Measurements from ENCODE around the gene TMED10. TPM values are rescaled to one million over a fixed set of nuclear protein-coding genes. Genes with fewer than 3 reads are reported as not detected.
"Not testable (repeated sequence)": the region's sequence is repeated elsewhere in the genome, so short reads cannot be mapped to it uniquely, and the experiment has no call there.

Gene TMED10
- total RNA-seq, 1 donor from 2014 or later = 330 TPM

DNA sequence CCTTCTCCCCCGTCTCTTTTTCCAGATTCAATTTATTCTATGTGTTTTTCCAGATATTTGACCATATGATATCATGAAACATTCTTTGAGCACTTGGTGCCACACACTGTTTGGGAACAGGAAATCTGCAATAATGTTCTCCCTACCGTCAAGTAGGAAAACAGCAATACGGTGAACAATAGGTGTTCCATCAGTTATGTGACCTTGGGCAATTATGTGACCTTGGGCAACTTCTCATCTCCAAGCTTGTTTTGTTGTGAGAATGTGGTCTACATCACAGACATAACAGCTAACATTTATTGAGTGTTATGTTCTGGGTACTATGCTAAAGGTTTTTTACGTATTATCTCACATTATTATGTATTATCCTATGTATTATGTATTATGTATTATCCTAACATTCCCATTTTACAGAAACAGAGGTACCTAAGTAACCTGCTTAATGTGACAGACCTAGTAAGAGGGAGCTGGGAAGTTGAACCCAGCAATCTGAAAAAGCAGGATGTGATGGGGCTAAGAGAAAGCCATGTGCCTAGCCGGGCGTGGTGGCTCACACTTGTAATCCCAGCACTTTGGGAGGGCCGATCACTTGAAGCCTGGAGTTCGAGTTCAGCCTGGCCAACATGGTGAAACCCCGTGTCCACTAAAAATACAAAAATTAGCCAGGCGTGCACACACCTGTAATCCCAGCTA is 48.4 kb downstream of the TMED10 start:
- no peak for DNase-seq (ENCODE audit: low spot score)

DNA sequence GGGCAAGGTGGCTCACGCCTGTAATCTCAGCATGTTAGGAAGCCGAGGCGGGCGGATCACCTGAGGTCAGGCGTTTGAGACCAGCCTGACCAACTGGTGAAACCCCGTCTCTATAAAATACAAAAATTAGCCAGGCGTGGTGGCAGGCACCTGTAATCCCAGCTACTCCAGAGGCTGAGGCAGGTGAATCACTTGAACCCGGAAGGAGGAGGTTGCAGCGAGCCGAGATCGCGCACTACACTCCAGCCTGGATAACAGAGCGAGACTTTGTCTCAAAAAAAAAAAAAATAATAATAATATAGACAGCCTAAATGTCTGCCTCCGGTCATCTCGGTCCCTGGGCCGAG is 49.0 kb downstream of the TMED10 start:
- DNase-seq (ENCODE audit: low spot score) = not testable (repeated sequence)

DNA sequence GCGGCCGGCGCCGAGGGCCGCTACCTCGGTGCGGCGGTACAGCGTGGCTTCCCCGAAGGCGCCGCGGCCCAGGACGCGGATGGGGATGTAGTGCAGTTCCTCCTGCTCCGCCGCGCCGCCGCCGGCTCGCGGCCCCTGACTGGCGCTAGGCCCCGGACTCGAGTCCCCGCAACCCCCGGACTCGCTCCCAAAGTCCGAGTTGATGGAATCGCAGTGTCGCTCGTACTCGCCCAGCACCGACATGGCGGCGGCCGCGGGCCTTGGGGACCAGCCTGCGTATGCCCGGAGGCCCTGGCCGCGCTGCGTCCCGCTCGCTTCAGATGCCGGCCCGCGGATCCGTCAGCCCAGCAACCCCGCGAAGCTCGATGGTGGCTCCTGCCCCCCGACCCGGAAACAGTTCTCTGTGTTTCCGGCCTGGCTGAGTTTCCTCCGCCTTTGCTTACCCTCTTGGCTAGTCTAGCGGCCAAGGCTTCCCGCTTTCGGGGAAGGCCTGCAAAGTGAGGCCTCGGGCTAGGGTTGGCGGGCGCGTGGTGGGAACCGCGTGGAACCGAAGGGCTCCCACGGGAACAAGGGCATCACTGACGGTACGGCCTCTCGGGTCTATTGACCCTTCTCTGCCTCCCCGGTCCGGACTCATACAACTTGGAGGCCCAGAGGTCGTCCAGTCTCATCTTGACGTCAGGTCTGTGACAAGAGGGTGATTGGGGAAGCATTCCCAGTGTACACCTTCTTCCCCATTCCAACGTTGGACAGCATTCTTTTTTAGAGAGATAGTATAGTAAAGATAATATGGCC is 49.5 kb downstream of the TMED10 start, which contains the start of gene NEK9:
TSS of gene NEK9 (minus strand) at position 370 of the 795 bp plus-strand sequence. CDS start at position 243, 127 bp downstream.
- peak; percentile 96 for DNase-seq (ENCODE audit: low spot score)

DNA sequence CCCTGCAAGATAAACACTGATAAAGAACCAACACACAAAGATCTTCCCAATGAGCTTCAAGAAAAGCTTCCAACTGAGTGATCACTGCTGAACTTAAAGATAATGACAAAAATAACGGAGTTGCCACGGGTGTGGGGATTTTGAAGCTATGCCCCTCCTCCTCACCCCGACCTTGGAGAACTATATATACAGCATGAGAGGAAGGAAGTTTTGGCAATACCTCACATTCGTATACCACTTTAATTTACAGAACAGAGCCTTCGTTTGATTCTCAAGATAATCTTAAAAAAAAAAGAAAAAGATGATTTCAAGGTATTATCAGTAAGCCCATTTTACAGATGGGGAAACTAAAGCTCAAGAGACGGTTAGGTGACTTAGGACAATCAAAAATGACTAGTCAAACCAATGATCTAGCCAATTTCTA is 50.3 kb downstream of the TMED10 start:
- DNase-seq (ENCODE audit: low spot score) = no peak

DNA sequence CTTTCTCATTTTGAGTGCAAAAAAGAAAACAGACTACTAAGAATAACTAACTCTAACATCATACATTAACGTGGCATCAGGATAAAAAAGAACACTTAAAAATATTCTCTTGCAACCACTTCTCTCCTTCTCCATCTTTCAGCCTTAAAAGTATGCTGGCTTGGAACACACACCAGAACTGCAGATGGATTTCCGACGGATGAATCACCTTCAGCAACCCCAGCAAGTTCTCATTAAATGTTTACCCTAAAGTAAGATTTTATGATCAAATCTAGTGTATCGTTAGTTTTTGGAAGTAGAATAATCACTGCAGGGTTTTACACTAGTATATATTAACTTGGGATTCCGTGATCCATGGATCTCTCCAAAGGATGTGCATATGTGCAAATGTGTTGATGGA is 50.8 kb downstream of the TMED10 start:
- DNase-seq (ENCODE audit: low spot score) = no peak

DNA sequence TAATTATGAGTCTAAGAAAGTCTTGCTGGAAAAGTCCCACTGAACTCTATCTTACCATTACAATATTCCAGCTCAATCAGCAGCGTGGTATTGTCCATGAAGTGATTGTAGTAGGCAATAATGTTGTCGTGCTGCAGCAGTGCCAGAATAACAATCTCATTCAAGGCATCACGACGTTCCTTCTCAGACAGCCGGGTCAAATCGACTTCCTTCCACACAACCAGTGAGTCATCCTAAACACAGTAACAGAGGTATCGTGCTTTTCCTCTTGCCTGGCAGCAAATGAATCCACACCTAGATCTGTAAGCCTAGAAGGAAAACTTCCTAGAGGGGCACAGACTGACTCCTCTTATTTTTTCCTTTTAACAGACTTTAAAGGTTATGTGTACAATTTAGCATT is 52.4 kb downstream of the TMED10 start:
- no peak for DNase-seq (ENCODE audit: low spot score)

DNA sequence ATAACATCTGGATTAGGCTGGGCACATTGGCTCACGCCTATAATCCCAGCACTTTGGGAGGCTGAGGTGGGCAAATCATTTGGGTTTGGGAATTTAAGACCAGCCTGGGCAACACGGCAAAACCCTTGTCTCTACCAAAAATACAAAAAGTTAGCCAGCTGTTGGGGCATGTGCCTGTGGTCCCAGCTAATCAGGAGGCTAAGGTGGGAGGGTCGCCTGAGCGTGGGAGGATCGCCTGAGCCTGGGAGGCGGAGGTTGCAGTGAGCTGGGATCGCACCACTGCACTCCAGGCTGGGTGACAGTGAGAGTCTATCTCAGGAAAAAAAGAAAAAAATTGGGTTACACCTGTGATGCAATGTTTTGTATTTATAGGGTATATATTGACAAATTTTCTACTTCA is 54.9 kb downstream of the TMED10 start:
- no peak for DNase-seq (ENCODE audit: low spot score)

DNA sequence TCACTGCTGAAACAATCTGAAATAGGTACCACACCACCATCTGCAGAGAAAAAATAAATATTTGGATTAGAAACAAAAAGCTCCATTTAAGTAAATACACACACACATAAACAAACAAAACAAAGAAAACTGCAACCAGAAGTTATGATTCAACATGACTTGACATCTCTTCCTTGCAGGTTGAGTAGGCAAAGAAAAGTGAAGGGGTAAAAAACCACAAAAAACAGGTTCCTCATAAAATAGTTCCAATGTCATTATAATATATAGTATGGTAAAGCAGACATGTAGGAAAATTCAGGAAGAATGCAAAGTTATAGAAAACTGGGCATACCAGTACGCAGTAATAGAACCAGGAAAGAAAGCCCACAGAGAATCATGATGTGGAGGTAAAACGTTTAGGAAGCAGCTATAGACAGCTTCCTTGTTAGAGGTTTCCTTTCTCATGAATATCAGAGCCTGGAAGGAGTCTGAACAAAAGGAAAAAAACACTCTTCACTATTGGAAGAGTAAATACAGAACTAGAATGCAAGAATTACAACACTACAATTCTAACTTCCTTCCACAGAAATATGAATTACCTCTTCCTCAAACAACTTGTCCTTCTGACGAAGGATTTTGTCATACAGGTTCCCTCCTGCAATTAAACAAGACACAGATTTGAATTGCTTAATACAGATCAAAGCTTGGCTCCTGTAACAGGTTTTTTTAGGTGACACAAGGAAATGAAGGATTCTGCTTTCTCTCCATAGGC is 55.7 kb downstream of the TMED10 start:
- DNase-seq (ENCODE audit: low spot score) = no peak

DNA sequence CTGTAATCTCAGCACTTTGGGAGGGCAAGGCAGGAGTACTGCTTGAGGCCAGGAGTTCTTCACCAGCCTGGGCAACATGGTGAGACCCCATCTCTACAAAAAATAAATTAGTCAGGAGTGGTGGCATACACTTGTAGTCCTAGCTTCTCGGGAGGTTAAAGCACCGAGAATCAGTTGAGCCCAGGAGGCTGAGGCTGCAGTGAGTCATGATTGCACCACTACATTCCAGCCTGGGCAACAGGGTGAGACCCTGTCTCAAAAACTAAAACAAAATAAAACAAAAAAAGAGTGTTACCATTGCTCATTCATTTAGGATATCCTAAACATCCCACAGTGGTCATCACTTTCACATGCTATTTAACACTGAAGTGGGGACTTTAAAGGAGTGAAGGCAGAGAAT is 57.4 kb downstream of the TMED10 start:
- DNase-seq (ENCODE audit: low spot score) = no peak

DNA sequence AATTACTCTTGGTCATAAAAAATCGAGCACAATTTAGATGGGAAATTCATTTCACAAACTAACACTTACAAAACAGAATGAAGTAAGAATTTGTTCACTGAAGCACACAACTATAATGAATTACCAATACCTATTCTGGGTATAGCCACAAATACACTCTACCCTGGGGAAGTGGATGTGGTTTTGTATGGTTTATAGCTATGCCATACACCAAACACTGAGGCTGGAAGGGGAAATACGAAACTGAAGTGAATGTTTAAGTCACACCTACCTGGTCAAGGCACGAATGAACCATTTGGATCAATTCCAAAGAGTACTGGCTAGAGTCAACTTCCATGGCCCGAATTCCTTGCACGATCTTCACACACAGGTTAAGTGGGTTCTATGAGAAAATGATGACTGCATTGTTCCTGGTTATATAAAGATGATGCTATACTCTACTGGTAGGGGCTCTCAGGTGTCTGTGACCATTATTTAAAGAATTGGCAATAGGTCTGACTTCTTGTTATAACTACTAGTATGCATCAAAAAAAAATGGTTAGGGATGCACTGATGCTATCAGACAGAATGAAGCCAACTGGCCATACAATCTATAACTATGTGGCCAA is 62.4 kb downstream of the TMED10 start:
- no peak for DNase-seq (ENCODE audit: low spot score)

DNA sequence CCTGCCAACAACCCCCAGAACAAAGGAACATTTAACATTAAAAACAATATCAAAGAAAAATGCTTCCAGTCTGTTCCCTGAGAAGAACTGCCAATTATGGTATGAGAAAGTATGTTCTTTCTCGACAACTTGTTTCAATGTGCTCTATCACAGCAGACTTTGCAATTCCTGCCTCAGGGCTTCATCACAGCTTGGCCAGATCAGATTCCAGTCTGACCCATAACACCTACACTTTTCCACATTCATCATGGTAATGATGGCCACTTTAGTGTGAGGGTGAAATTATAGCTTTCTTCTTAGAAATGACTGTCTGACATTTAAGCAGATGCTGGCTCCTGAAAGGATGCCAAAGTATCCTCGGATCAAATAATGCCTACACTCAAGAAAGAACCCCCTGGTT is 66.5 kb downstream of the TMED10 start:
- no peak for DNase-seq (ENCODE audit: low spot score)

DNA sequence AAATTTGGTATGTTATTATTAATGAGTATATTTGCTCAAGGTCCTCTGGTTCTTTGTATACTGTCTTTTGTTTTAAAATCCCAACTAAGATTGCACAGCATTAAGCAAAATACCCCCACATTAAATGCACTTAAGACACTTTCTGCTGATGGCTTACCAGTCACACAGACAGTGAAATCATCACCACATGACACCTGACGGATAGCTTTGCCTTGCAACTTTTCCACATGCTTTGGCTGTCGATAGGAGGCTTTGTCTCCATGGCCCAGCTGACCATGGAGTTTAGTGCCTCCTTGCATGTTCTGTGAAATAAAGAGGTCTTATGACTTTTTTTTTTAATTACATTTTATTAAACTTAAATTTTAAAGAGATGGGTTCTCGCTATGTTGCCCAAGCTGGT is 69.2 kb downstream of the TMED10 start:
- no peak for DNase-seq (ENCODE audit: low spot score)

DNA sequence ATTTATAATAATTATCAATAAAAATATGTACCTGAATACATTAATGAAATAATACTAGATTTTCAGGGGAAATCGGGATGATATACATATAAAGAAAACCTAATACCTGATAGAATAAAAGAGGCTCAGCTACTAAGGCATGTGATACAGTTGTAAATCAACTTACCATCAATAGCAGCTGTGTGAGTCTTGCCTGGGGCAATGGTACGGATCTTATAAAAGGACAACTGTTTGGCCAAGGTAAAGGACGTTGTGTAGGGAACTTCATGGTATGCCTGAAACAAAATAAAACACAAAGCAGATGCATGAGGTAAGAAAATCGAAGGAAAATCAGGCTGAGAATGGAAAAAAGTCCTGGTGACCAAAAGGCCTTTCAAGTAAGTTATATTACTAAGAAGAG is 74.9 kb downstream of the TMED10 start:
- DNase-seq (ENCODE audit: low spot score) = no peak

DNA sequence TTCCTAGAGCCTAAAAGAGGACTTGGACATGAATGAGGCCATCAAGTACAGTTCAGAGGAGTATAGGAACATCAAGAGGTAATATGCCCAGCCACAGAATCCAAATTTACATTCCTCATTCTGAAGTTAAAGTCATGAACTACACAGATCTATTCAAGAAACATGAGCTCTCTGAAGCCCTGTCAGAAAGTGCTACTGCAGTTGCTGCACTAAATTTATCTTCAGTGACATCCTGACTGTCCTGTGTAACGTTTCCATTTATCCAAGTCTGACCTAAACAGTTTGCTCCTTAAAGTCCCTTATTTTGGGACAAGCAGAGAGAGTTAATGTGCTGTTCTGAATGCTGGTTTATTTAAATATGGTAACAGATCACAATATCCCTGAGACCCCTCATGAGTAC is 77.7 kb downstream of the TMED10 start:
- no peak for DNase-seq (ENCODE audit: low spot score)

DNA sequence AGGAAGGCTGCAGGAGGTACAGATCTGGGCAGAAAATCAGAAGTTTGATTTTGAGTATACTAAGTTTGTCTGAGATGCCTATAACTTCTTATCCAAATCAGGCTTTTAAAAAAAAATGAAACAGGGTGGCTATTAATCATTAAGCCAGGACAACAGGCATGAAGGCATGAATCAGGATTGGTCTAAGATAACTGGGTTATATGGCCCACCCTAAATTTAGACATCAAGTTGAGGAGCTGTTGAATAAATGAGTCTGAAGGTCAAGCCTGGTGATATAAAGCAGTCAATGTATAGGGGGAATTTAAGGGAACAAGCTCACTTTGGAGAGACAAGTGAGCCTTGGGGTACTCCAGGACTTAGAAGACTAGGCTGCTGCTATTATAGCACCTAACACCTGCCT is 78.2 kb downstream of the TMED10 start:
- DNase-seq (ENCODE audit: low spot score) = no peak

DNA sequence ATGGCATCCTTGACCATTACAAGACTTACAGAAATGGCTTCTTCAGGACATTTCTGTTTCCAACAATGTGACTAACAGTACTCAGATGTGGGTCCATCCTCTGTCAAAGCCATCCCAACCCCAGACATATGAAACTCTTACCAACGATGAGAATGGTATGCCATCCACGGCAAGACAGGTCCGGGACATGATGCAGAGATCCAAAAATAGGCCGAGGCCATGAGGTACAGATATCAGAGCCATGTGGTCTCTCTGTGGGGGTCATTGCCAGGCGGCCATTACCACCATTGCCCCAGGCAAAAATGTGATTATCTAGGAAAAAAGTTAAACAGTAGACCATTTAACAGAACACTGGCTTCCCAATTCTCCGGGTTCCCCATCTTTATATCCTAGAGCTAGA is 79.5 kb downstream of the TMED10 start:
- no peak for DNase-seq (ENCODE audit: low spot score)

DNA sequence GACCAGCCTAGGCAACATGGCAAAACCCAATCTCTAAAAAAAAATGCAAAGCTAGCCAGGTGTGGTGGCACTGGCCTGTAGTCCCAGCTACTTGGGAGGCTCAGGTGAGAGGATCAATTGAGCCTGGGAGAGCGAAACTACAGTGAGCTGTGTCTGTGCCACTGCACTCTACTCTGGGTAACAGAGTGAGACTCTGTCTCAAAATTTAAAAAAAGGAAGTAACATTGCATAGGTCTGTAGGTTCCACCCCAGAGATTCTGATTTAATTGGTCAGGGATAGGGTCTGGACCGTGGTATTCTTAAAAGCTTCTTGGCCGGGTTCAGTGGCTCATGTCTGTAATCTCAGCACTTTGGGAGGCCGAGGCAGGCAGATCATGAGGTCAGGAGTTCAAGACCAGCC is 80.7 kb downstream of the TMED10 start:
- DNase-seq (ENCODE audit: low spot score) = no peak

DNA sequence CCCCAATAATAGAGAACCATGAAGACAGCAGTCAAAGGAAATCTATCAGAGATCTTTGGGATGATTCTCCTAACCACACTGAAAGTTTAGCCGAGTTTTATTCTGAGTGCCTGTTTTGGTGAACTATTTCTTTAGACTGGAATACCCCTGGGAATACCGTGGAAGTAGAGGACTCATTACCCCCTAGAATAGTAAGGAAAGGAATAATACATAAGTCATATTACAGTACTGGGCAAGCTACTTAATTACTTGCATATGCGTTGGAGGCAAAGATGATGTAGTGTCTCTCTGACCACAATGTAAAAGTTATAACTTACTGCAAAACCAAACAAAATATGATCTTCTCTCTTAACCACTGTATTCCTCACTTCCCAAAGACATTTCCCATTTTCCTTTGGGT is 81.5 kb downstream of the TMED10 start:
- DNase-seq (ENCODE audit: low spot score) = no peak

DNA sequence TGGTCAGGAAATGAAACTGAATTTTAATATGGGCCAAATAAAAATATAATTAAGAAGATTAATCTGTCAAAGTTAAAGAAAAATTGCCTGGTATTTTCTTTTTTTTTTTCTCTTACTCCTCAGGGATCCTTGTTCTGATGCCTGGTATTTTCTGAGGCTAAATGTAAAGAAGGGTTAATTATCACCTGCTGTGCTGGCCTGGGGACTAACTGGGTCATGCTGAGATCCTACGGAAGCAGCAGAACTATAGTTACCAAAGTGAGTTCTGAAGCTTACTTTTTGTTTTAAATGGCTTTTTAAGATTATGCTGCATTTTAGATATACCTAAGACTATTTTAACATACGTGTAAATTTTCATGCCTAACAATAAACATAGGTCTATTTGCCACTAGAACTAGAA is 83.7 kb downstream of the TMED10 start:
- no peak for DNase-seq (ENCODE audit: low spot score)

DNA sequence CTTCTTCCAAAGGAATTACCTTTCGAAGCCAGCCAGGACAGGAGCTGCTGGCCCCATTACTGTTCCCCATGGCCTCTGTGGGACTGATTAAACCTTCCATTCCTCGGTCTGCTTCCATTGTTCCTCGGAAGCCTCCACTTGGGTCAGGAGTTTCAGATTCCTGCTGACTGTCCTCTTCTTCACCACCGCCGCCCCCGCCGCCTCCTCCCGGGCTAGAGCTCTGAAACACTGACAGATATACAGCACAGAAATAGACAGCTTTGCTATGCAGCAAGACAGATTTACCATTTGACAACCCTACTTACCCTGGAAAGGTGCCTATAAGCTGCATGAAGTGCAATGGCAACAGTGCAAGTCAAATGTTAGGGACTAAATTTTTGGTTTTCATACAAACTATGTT is 85.2 kb downstream of the TMED10 start:
- DNase-seq (ENCODE audit: low spot score) = no peak

DNA sequence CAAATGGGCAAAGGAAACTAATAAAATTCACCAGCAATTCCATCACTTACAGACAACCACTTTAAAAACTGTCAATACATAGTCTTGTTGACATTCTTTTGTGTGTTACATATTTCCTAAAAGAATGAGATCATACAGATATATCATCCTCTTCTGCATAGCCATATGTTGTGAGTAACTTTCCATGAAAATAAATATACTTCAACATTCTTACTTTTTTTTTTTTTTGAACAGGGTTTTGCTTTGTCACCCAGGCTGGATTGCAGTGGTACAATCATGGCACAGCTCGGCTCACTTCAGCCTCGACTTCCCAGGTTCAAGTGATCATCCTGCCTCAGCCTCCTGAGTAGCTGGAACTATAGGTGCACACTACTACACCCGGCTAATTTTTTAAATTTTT is 86.1 kb downstream of the TMED10 start:
- DNase-seq (ENCODE audit: low spot score) = no peak
